ENCODE data around the gene PRKAG2.

DNA sequence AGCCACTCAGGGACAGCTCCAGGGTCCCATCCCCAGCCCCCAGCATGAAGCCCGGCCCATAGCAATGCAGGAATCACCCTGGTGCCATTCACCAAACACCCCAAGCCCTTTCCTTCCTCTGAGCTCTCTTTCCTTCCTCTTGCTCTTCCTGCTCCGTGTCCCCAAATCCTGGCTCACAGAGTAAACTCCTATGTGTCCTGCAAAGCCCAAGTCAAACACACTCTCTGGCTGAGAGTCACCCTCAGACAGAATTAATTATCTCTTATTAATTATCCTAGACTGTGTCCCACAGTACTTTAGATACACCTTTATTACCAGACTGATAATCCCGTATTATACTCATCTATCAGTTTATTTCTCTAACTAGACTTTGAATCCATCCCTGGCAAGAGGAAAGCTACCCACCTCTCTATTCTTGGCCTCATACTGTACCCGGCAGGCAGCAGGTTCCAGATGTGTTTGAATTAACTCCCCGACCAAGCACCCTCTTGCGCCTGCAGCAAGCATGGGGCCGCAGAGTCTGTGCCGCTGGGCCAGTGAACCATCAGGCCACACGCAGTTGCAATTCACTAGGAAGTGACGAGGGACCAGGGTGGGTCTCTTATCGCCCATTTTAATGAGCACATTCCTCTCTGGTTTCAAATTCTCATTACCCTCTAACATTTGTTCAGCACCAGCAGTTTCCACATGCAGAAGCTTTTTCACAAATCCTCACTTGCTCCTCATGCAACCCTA, 86.7 kb downstream of the PRKAG2 start:
- TF ChIP-seq, protein P1, sequence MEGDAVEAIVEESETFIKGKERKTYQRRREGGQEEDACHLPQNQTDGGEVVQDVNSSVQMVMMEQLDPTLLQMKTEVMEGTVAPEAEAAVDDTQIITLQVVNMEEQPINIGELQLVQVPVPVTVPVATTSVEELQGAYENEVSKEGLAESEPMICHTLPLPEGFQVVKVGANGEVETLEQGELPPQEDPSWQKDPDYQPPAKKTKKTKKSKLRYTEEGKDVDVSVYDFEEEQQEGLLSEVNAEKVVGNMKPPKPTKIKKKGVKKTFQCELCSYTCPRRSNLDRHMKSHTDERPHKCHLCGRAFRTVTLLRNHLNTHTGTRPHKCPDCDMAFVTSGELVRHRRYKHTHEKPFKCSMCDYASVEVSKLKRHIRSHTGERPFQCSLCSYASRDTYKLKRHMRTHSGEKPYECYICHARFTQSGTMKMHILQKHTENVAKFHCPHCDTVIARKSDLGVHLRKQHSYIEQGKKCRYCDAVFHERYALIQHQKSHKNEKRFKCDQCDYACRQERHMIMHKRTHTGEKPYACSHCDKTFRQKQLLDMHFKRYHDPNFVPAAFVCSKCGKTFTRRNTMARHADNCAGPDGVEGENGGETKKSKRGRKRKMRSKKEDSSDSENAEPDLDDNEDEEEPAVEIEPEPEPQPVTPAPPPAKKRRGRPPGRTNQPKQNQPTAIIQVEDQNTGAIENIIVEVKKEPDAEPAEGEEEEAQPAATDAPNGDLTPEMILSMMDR (IDR thresholded peaks at IDR 0.05), result no peak
- TF ChIP-seq EP300 (IDR thresholded peaks at IDR 0.05), result no peak
